CD4-positive, alpha-beta memory T cell (primary cell): ENCODE data around the gene MZF1. TPM values are rescaled to one million over a fixed set of nuclear protein-coding genes. Genes with fewer than 3 reads are reported as not detected.

ENCODE experiments used
- CTCF ChIA-PET: fragments of 350-600 bp; sonication (Branson Sonifier 250); formaldehyde crosslinking; loops from one replicate; lab custom pipeline; 2021; ENCODE audit warnings: inconsistent platforms; ENCODE audit not compliant: partially characterized antibody; lab: Charles Lee
- POLR2A ChIA-PET: fragments of 350-600 bp; sonication (Branson Sonifier 250); formaldehyde crosslinking; loops from one replicate; lab custom pipeline; 2021; ENCODE audit not compliant: partially characterized antibody; lab: Charles Lee
- DNase-seq, 5 donors: peaks; one replicate each; pipeline versions ENCODE4 v3.0.0 to v3.0.0-alpha.2; 2020 to 2022; ENCODE audit warnings: mixed read lengths in 1 of 5
- H3K27ac ChIP-seq: one replicate; pipeline ENCODE4 v1.7.0; 2013; ENCODE audit warnings: low read depth, low read length
- H3K27me3 ChIP-seq: 2 replicates; pipeline ENCODE4 v1.7.0; 2013; ENCODE audit warnings: mild to moderate bottlenecking, low read length, moderate library complexity; ENCODE audit not compliant: insufficient read depth
- H3K36me3 ChIP-seq: 2 replicates; pipeline ENCODE4 v1.7.0; 2013; ENCODE audit warnings: mild to moderate bottlenecking, low read length, moderate library complexity; ENCODE audit not compliant: insufficient read depth
- H3K4me1 ChIP-seq: 2 replicates; pipeline ENCODE4 v1.7.0; 2013; ENCODE audit warnings: mild to moderate bottlenecking, low read length, moderate library complexity; ENCODE audit not compliant: insufficient read depth
- H3K4me3 ChIP-seq, 2 donors: one replicate each; pipeline ENCODE4 v1.7.0; 2013; ENCODE audit warnings: low read length in 2 of 2, mild to moderate bottlenecking in 1 of 2
- H3K9me3 ChIP-seq, 2 donors: one replicate each; pipeline ENCODE4 v1.7.0; 2013; ENCODE audit warnings: low read length in 2 of 2, control low read depth in 1 of 2; ENCODE audit not compliant: control insufficient read depth in 1 of 2
- H3K27ac Mint-ChIP-seq, 7 donors: one replicate each; pipeline ENCODE4 v1.8.0; 2020 to 2021; ENCODE audit warnings: mixed read lengths in 7 of 7, mild to moderate bottlenecking in 6 of 7, inconsistent platforms in 3 of 7, moderate library complexity in 3 of 7
- H3K27me3 Mint-ChIP-seq, 2 donors: one replicate each; pipeline ENCODE4 v1.8.0; 2020 to 2021; ENCODE audit warnings: mixed read lengths in 2 of 2
- H3K36me3 Mint-ChIP-seq, 2 donors: one replicate each; pipeline ENCODE4 v1.8.0; 2020 to 2021; ENCODE audit warnings: mixed read lengths in 2 of 2, inconsistent platforms in 1 of 2, mild to moderate bottlenecking in 1 of 2
- H3K4me1 Mint-ChIP-seq, 4 donors: one replicate each; pipeline ENCODE4 v1.8.0; 2020 to 2021; ENCODE audit warnings: mixed read lengths in 4 of 4, mild to moderate bottlenecking in 1 of 4
- H3K4me3 Mint-ChIP-seq, 8 donors: one replicate each; pipeline ENCODE4 v1.8.0; 2020 to 2021; ENCODE audit warnings: mixed read lengths in 8 of 8, mild to moderate bottlenecking in 7 of 8, moderate library complexity in 6 of 8, inconsistent platforms in 3 of 8
- H3K9me3 Mint-ChIP-seq, 8 donors: one replicate each; pipeline ENCODE4 v1.8.0; 2020 to 2021; ENCODE audit warnings: mixed read lengths in 8 of 8, mild to moderate bottlenecking in 5 of 8, inconsistent platforms in 3 of 8, moderate library complexity in 1 of 8
- intact Hi-C: fragments of 100-400 bp; cut with micrococcal nuclease; formaldehyde crosslinking; loops from one replicate; pipeline ENCODE4 v1.15.1; 2023
- polyA plus RNA-seq, 2 donors: library from polyadenylated mRNA; unstranded; fragments of 300-500 nt; fragmentation: Illumina TruSeq; gene quantifications; one replicate each; pipeline ENCODE4 v1.2.3, GENCODE V29; 2021
- total RNA-seq, 2 experiments: library from RNA; stranded (reverse); gene quantifications; one replicate each; pipeline ENCODE4 v1.2.3, GENCODE V29; 2021

MZF1 gene
- total and polyA plus RNA-seq, 4 experiments from 2014 or later = 5.2 to 44.4 (median 25.8) TPM

- Mint-ChIP-seq H3K27me3 (no peaks in the 10 kb centered on the region), H3K4me3 (no peak overlapping the region), H3K9me3 (peaks cover 0 to 2% (median 0%) of the 10 kb centered on the region in 8 donors), H3K4me1 (peaks cover 12 to 31% (median 23%) of the 10 kb centered on the region in 4 donors), H3K36me3 (peaks cover 0 to 23% of the 10 kb centered on the region in 2 donors), H3K27ac (peak overlapping the region in 4 of 7 donors; percentile 8 to 79 (median 38))
- no peak overlapping the region for H3K4me3 ChIP-seq
- CTCF ChIA-PET = no interaction called here
- POLR2A ChIA-PET = interaction anchor here (1.2 to 4.6 kb wide), 4 partner anchors 7 to 50 kb away, joined by 6 to 47 read pairs (median 43); partner anchors contain the start of genes CHMP2A and ZBTB45
- no peak overlapping the region for H3K27ac ChIP-seq
- intact Hi-C loops = no loop called here
- H3K9me3 ChIP-seq = no peaks in the 10 kb centered on the region
- peaks cover 23% of the 10 kb centered on the region for H3K4me1 ChIP-seq
- no peaks in the 10 kb centered on the region for H3K27me3 ChIP-seq
- no peaks in the 10 kb centered on the region for H3K36me3 ChIP-seq
- DNase-seq = no peak
Observed at GRCh38 chr19:58569943-58570670, 3.0 kb downstream of the MZF1 start.

- H3K4me3 ChIP-seq = no peak overlapping the region
- POLR2A ChIA-PET = interaction anchor here (1.2 to 4.6 kb wide), 3 partner anchors 9 to 19 kb away, joined by 6 to 41 read pairs (median 7); partner anchors contain the start of gene CHMP2A
- Mint-ChIP-seq H3K4me1 (peaks cover 12 to 32% (median 22%) of the 10 kb centered on the region in 4 donors), H3K27ac (peak overlapping the region in 3 of 7 donors; percentile 8 to 79 (median 23)), H3K36me3 (peaks cover 0 to 23% of the 10 kb centered on the region in 2 donors), H3K9me3 (peaks cover 0 to 2% (median 0%) of the 10 kb centered on the region in 8 donors), H3K27me3 (no peaks in the 10 kb centered on the region), H3K4me3 (peak overlapping the region in 1 of 8 donors; percentile 35)
- no peaks in the 10 kb centered on the region for H3K36me3 ChIP-seq
- DNase-seq = no peak
- intact Hi-C loops = no loop called here
- no peak overlapping the region for H3K27ac ChIP-seq
- no peaks in the 10 kb centered on the region for H3K9me3 ChIP-seq
- H3K4me1 ChIP-seq = peaks cover 19% of the 10 kb centered on the region
- no peaks in the 10 kb centered on the region for H3K27me3 ChIP-seq
- CTCF ChIA-PET = no interaction called here
Observed at GRCh38 chr19:58569191-58569942, 3.8 kb downstream of the MZF1 start.

DNA sequence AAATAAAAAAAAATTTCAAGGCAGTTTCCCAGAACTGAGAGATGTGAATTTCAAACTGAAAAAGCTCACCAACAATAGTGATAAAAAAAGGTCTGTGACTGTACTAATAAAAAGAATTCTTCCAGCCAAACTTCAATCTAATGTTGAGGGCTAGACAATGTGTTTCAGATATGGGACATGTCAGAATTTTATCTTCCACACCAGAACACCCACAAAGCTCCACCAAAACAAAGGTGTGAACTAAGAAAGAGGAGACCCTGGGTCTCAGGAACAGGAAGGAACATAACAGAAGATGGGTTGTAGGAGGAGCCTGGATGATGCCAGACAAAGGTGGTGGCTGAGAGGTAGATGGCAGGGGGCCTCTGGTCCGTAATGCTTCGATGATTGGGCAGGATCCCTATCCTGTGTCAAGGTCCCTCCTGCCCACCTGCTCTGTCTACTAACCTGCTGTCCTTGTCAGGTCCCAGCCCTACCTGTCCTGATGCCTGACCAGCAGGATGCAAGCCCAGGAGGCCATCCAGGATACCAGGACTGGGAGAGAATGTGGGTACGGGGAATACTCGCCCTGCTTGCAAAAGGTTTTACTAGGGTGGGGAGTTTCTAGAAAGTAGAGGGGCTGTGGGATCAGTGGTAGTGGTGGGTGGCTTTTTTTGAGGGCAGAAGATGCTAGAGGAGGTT is 4.5 kb downstream of the MZF1 start:
- peak overlapping the region in 5 of 7 donors; percentile 4 to 77 (median 35) for H3K27ac Mint-ChIP-seq
- peaks cover 0 to 1% (median 0%) of the 10 kb centered on the region in 8 donors for H3K9me3 Mint-ChIP-seq
- H3K4me3 Mint-ChIP-seq = no peak overlapping the region
- ChIA-PET POLR2A (interaction anchor here (0.9 to 4.6 kb wide), 3 partner anchors 14 to 18 kb away, joined by 4 to 41 read pairs (median 7); partner anchors contain the start of gene CHMP2A), CTCF (interaction anchor here (1.2 kb wide), 1 partner anchor 13 kb away, joined by 3 read pairs; the partner anchor contains the start of gene CHMP2A)
- intact Hi-C loops = no loop called here
- H3K4me1 ChIP-seq = peaks cover 19% of the 10 kb centered on the region
- no peak overlapping the region for H3K4me3 ChIP-seq
- peaks cover 0 to 21% of the 10 kb centered on the region in 2 donors for H3K36me3 Mint-ChIP-seq
- no peaks in the 10 kb centered on the region for H3K27me3 ChIP-seq
- H3K9me3 ChIP-seq = no peaks in the 10 kb centered on the region
- H3K36me3 ChIP-seq = no peaks in the 10 kb centered on the region
- DNase-seq = no peak
- peaks cover 11 to 32% (median 22%) of the 10 kb centered on the region in 4 donors for H3K4me1 Mint-ChIP-seq
- H3K27me3 Mint-ChIP-seq = no peaks in the 10 kb centered on the region
- H3K27ac ChIP-seq = no peak overlapping the region

GRCh38 chr19:58566989-58567388 is 6.1 kb downstream of the MZF1 start:
- Histone ChIP-seq H3K36me3 (no peaks in the 10 kb centered on the region), H3K27me3 (no peaks in the 10 kb centered on the region), H3K27ac (no peak overlapping the region), H3K9me3 (no peaks in the 10 kb centered on the region), H3K4me1 (peaks cover 24% of the 10 kb centered on the region), H3K4me3 (no peak overlapping the region)
- intact Hi-C loops = no loop called here
- DNase-seq = peak in 1 of 5 donors; percentile 30
- ChIA-PET POLR2A (interaction anchor here (0.7 to 1.9 kb wide), 3 partner anchors 12 to 53 kb away, joined by 3 to 6 read pairs (median 3); partner anchors contain the start of gene CHMP2A), CTCF (interaction anchor here (1.7 kb wide), 1 partner anchor 47 kb away, joined by 6 read pairs; the partner anchor contains the start of gene ZBTB45)
- H3K9me3 Mint-ChIP-seq = no peaks in the 10 kb centered on the region
- no peak overlapping the region for H3K4me3 Mint-ChIP-seq
- peaks cover 0 to 9% of the 10 kb centered on the region in 2 donors for H3K36me3 Mint-ChIP-seq
- H3K4me1 Mint-ChIP-seq = peaks cover 10 to 30% (median 21%) of the 10 kb centered on the region in 4 donors
- H3K27me3 Mint-ChIP-seq = no peaks in the 10 kb centered on the region
- H3K27ac Mint-ChIP-seq = no peak overlapping the region

- H3K27ac Mint-ChIP-seq = peak overlapping the region in 6 of 7 donors; percentile 42 to 97 (median 81)
- H3K9me3 Mint-ChIP-seq = peaks cover 0 to under 1% (median 0%) of the 10 kb centered on the region in 8 donors
- peaks cover 0 to 11% of the 10 kb centered on the region in 2 donors for H3K36me3 Mint-ChIP-seq
- H3K4me3 ChIP-seq = no peak overlapping the region
- H3K27me3 Mint-ChIP-seq = no peaks in the 10 kb centered on the region
- H3K4me3 Mint-ChIP-seq = peak overlapping the region; percentile 60 to 91 (median 86)
- ChIA-PET CTCF (interaction anchor here (3.1 kb wide), 1 partner anchor 44 kb away, joined by 12 read pairs; the partner anchor contains the start of gene ZBTB45), POLR2A (interaction anchor here (1.6 to 5.2 kb wide), 4 partner anchors 8 to 44 kb away, joined by 5 to 45 read pairs (median 34); partner anchors contain the start of genes CHMP2A, MZF1, TRIM28 and ZBTB45)
- no peak for DNase-seq
- intact Hi-C loops = no loop called here
- H3K27ac ChIP-seq = no peak overlapping the region
- no peaks in the 10 kb centered on the region for H3K9me3 ChIP-seq
- H3K4me1 Mint-ChIP-seq = peaks cover 8 to 57% (median 37%) of the 10 kb centered on the region in 4 donors
- no peaks in the 10 kb centered on the region for H3K27me3 ChIP-seq
- no peaks in the 10 kb centered on the region for H3K36me3 ChIP-seq
- H3K4me1 ChIP-seq = peaks cover 47% of the 10 kb centered on the region
Observed at GRCh38 chr19:58563823-58564222, 9.3 kb downstream of the MZF1 start.

DNA sequence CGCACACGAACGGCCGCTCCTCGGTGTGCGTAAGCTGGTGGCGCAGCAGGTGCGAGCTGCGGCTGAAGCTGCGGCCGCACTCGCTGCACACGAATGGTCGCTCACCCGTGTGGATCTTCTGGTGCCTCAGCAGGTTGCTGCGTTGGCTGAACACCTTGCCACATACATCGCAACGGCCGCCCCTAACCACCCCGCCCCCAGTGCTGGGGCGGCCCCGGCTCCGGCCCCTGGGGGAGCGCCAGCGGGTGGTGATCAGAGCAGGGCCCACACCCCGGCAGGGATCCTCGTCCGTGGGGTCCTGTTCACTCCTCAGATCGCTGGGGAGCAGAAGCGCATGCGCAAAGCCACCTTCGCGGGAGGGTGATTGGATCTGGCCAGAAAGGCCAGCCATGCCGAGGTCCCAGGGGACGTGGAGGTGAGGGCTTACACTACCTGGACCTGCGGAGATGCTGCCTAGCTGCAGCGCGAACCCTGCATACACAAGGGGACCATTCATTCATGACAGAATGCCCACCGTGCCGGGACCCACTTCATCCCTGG is 10.0 kb downstream of the MZF1 start:
- peak overlapping the region; percentile 86 to 92 (median 89) for H3K4me3 Mint-ChIP-seq
- Histone ChIP-seq H3K4me1 (peaks cover 47% of the 10 kb centered on the region), H3K36me3 (no peaks in the 10 kb centered on the region), H3K9me3 (no peaks in the 10 kb centered on the region), H3K27me3 (no peaks in the 10 kb centered on the region), H3K4me3 (peak overlapping the region in 1 of 2 donors; percentile 55), H3K27ac (peak overlapping the region; percentile 46)
- DNase-seq = peak in 2 of 5 donors; percentile 22 to 46
- H3K9me3 Mint-ChIP-seq = peaks cover 0 to 2% (median 0%) of the 10 kb centered on the region in 8 donors
- H3K36me3 Mint-ChIP-seq = peaks cover 0 to 9% of the 10 kb centered on the region in 2 donors
- intact Hi-C loops = no loop called here
- ChIA-PET CTCF (interaction anchor here (1.3 to 3.1 kb wide), 2 partner anchors 19 to 43 kb away, joined by 4 to 12 read pairs; partner anchors contain the start of gene ZBTB45), POLR2A (interaction anchor here (0.6 to 7.3 kb wide), 10 partner anchors 9 to 284 kb away, joined by 3 to 104 read pairs (median 10); partner anchors contain the start of genes CHMP2A, MZF1, TRIM28 and ZBTB45)
- H3K27me3 Mint-ChIP-seq = no peaks in the 10 kb centered on the region
- H3K27ac Mint-ChIP-seq = peak overlapping the region in 4 of 7 donors; percentile 66 to 97 (median 86)
- H3K4me1 Mint-ChIP-seq = peaks cover 8 to 63% (median 37%) of the 10 kb centered on the region in 4 donors
